Endodermal cell (in vitro differentiated cells): ENCODE measurements around the gene AKAP13. TPM values are rescaled to one million over a fixed set of nuclear protein-coding genes. Genes with fewer than 3 reads are reported as not detected.

ENCODE experiments used
- DNase-seq: peaks from one replicate; pipeline ENCODE4 v3.0.0-alpha.2; 2017
- H3K27ac ChIP-seq: 2 replicates; pipeline ENCODE4 v1.5.1; 2013; ENCODE audit warnings: mild to moderate bottlenecking, low read depth, low read length, moderate library complexity
- H3K27me3 ChIP-seq: 2 replicates; pipeline ENCODE4 v1.6.1; 2013; ENCODE audit warnings: mild to moderate bottlenecking, low read length, moderate library complexity; ENCODE audit not compliant: insufficient read depth, control insufficient read depth, poor library complexity, severe bottlenecking
- H3K36me3 ChIP-seq: 2 replicates; pipeline ENCODE4 v1.7.0; 2013; ENCODE audit warnings: mild to moderate bottlenecking, low read length, moderate library complexity; ENCODE audit not compliant: control insufficient read depth, insufficient read depth
- H3K4me1 ChIP-seq: one replicate; pipeline ENCODE4 v1.7.0; 2013; ENCODE audit warnings: low read length; ENCODE audit not compliant: control insufficient read depth, insufficient read depth
- H3K4me3 ChIP-seq: 2 replicates; pipeline ENCODE4 v1.5.1; 2013; ENCODE audit warnings: mild to moderate bottlenecking, low read length, moderate library complexity
- H3K9ac ChIP-seq: 2 replicates; pipeline ENCODE4 v1.6.1; 2013; ENCODE audit warnings: mild to moderate bottlenecking, low read length, moderate library complexity; ENCODE audit not compliant: poor library complexity, severe bottlenecking; ENCODE audit errors: extremely low read depth
- H3K9me3 ChIP-seq: 2 replicates; pipeline ENCODE4 v1.6.1; 2013; ENCODE audit warnings: mild to moderate bottlenecking, low read length, moderate library complexity; ENCODE audit not compliant: control insufficient read depth
- H3K27ac Mint-ChIP-seq: 2 replicates; pipeline ENCODE4 v1.8.0; 2020; ENCODE audit warnings: mixed read lengths
- H3K27me3 Mint-ChIP-seq: 2 replicates; pipeline ENCODE4 v1.8.0; 2021; ENCODE audit warnings: mild to moderate bottlenecking, mixed read lengths; ENCODE audit not compliant: insufficient read depth
- H3K36me3 Mint-ChIP-seq: 2 replicates; pipeline ENCODE4 v1.8.0; 2020; ENCODE audit warnings: low read depth, mixed read lengths
- H3K4me1 Mint-ChIP-seq: 2 replicates; pipeline ENCODE4 v1.8.0; 2020; ENCODE audit warnings: mixed read lengths
- H3K4me3 Mint-ChIP-seq: 2 replicates; pipeline ENCODE4 v1.8.0; 2020; ENCODE audit warnings: mild to moderate bottlenecking, moderate library complexity, mixed read lengths
- H3K9me3 Mint-ChIP-seq: 2 replicates; pipeline ENCODE4 v1.8.0; 2020; ENCODE audit warnings: mild to moderate bottlenecking, mixed read lengths
- WGBS, 2 experiments: methylation state at CpG; one replicate each; pipeline versions ENCODE4 v1.1.5 to v1.1.7; 2013; ENCODE audit warnings: missing lambda C conversion rate in 2 of 2, mixed read lengths in 1 of 2; ENCODE audit not compliant: insufficient coverage in 1 of 2, insufficient read length in 1 of 2; 5-methylcytosine and 5-hydroxymethylcytosine counted together
- total RNA-seq, 2 donors: library from RNA; stranded (reverse); fragmentation: NEBNext Ultra II Directional in 1 of 2; extraction: Animal tissue kit (Norgen Biotek cat#: 25700) in 1 of 2; gene quantifications; 2 replicates in 1 of 2; 3 replicates in 1 of 2; pipeline ENCODE4 v1.2.1, GENCODE V29; 2021
- TF ChIP-seq, protein P1 (sequence below): fragments of 200-600 bp; sonication (generic); conservative IDR thresholded peaks from 2 replicates; pipeline ENCODE4 v1.5.0; 2021; ENCODE audit warnings: antibody characterized with exemption, mild to moderate bottlenecking

Gene AKAP13
- total RNA-seq, 2 donors from 2014 or later = 115 to 131 TPM

DNA sequence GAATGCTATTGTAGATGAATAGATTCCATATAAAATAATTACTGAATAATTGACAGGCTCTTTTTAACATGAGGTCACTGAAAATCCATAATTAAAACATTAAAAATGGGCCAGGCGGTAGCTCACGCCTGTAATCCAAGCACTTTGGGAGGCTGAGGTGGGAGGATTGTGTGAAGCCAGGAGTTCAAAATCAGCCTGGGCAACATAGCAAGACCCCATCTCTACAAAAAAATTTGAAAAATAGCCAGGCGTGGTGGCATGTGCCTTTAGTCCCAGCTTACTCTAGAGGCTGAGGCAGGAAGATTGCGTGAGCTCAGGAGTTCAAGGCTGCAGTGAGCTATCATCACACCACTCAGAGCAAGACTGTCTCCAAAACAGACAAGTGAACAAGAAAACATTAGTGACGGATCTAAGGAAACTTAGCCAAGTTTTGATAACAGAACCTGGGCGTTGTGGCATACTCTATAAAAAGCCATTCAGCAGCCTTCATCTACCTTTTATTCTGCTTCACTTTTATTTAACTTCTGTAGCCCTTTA is 303.8 kb downstream of the AKAP13 start:
- TF ChIP-seq, protein P1, sequence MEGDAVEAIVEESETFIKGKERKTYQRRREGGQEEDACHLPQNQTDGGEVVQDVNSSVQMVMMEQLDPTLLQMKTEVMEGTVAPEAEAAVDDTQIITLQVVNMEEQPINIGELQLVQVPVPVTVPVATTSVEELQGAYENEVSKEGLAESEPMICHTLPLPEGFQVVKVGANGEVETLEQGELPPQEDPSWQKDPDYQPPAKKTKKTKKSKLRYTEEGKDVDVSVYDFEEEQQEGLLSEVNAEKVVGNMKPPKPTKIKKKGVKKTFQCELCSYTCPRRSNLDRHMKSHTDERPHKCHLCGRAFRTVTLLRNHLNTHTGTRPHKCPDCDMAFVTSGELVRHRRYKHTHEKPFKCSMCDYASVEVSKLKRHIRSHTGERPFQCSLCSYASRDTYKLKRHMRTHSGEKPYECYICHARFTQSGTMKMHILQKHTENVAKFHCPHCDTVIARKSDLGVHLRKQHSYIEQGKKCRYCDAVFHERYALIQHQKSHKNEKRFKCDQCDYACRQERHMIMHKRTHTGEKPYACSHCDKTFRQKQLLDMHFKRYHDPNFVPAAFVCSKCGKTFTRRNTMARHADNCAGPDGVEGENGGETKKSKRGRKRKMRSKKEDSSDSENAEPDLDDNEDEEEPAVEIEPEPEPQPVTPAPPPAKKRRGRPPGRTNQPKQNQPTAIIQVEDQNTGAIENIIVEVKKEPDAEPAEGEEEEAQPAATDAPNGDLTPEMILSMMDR = no peak
- peaks cover 17% of the 10 kb centered on the region for H3K4me1 Mint-ChIP-seq
- no peak overlapping the region for H3K27ac ChIP-seq
- H3K27me3 ChIP-seq = no peaks in the 10 kb centered on the region
- H3K27ac Mint-ChIP-seq = no peak overlapping the region
- H3K4me3 ChIP-seq = no peak overlapping the region
- no peak overlapping the region for H3K9ac ChIP-seq
- H3K4me1 ChIP-seq = peaks cover 7% of the 10 kb centered on the region
- no peaks in the 10 kb centered on the region for H3K27me3 Mint-ChIP-seq
- no peak overlapping the region for H3K4me3 Mint-ChIP-seq
- no peaks in the 10 kb centered on the region for H3K9me3 Mint-ChIP-seq
- H3K36me3 Mint-ChIP-seq = peaks cover 42% of the 10 kb centered on the region
- no peak for DNase-seq
- 86 to 93% methylated on average over 4 to 6 of the region's 6 CpGs for WGBS, 2 experiments
- peaks cover 85% of the 10 kb centered on the region for H3K36me3 ChIP-seq
- no peaks in the 10 kb centered on the region for H3K9me3 ChIP-seq

DNA sequence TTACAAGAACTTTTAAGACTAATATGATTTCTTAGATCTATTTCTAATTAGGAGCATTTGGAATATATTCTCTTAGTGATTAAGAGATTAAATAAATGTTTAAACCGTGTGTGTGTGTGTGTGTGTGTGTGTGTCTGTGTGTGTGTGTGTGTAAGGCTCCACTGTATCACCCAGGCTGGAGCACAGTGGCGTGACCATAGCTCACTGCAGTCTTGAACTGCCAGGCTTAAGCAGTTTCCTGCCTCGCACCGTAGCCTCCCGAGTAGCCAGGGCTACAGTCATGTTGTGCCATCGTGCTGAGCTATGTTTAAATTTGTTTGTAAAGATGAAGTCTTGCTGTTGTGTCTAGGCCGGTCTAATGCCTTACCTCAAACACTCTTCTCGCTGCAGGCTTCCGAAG is 305.0 kb downstream of the AKAP13 start:
- H3K27ac Mint-ChIP-seq = no peak overlapping the region
- no peak overlapping the region for H3K4me3 Mint-ChIP-seq
- TF ChIP-seq, protein P1 = no peak
- Histone ChIP-seq H3K9ac (no peak overlapping the region), H3K4me1 (peaks cover 14% of the 10 kb centered on the region), H3K27me3 (no peaks in the 10 kb centered on the region), H3K36me3 (peaks cover 84% of the 10 kb centered on the region), H3K4me3 (no peak overlapping the region), H3K9me3 (no peaks in the 10 kb centered on the region), H3K27ac (no peak overlapping the region)
- H3K4me1 Mint-ChIP-seq = peaks cover 25% of the 10 kb centered on the region
- WGBS, 2 experiments = 94 to 95% methylated on average over 6 to 9 of the region's 9 CpGs
- DNase-seq = no peak
- H3K27me3 Mint-ChIP-seq = no peaks in the 10 kb centered on the region
- H3K36me3 Mint-ChIP-seq = peaks cover 42% of the 10 kb centered on the region
- no peaks in the 10 kb centered on the region for H3K9me3 Mint-ChIP-seq

DNA sequence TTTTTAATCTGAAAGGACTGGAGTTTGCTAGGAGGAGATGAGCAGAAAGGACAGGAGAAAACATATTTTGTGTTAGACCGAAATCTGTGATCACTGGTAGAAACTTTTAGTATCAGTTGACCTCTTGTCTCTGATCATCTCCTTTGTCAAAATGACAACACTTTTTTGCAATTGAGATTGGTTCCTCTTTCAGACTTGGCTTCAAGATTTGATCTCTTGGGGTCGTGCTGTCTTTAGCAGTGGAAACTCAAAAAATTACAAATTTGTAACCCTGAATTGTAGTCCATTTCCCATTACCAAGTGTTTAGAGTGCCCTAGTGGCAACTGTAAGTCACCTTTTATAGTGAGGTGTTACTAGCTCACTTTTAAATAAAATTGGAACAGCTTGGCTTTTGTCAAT is 306.9 kb downstream of the AKAP13 start:
- Histone ChIP-seq H3K9ac (no peak overlapping the region), H3K4me1 (peaks cover 22% of the 10 kb centered on the region), H3K27ac (no peak overlapping the region), H3K9me3 (no peaks in the 10 kb centered on the region), H3K36me3 (peaks cover 89% of the 10 kb centered on the region), H3K27me3 (no peaks in the 10 kb centered on the region), H3K4me3 (no peak overlapping the region)
- Mint-ChIP-seq H3K27me3 (no peaks in the 10 kb centered on the region), H3K27ac (no peak overlapping the region), H3K4me3 (no peak overlapping the region), H3K36me3 (peaks cover 40% of the 10 kb centered on the region), H3K9me3 (no peaks in the 10 kb centered on the region), H3K4me1 (peaks cover 36% of the 10 kb centered on the region)
- WGBS, 2 experiments = 95% methylated on average over 2 of the region's 2 CpGs
- TF ChIP-seq, protein P1 = no peak
- no peak for DNase-seq
